HepG2 (cell line): Measurements from ENCODE around the gene PTPN22. TPM values are rescaled to one million over a fixed set of nuclear protein-coding genes. Genes with fewer than 3 reads are reported as not detected.

Experiments
- ATAC-seq: fragments of 200-7000 bp; cut with Tn5 transposase; 3 replicates; pipeline ENCODE4 v1.9.1; 2020; ENCODE audit warnings: mild to moderate bottlenecking, moderate library complexity
- BruUV-seq: library from RNA; stranded (reverse); fragments of 400-500 nt; replicated peaks from 2 replicates; lab custom pipeline; 2021; lab: Mats Ljungman, UMichigan
- CTCF ChIA-PET: fragments of 300-600 bp; formaldehyde crosslinking; extraction: SDS; loops from one replicate; lab custom pipeline; 2021; ENCODE audit warnings: low total read pairs, inconsistent platforms, low intra/inter-chr PET ratio; lab: Yijun Ruan, JAX
- POLR2A ChIA-PET: fragments of 350-600 bp; sonication (Branson Sonifier 250); formaldehyde crosslinking; loops from one replicate; lab custom pipeline; 2020; ENCODE audit warnings: antibody characterized with exemption, inconsistent platforms; lab: Yijun Ruan, JAX
- DNase-seq: peaks from one replicate; pipeline ENCODE4 v3.0.0-alpha.2; 2015; ENCODE audit warnings: low spot score
- FAIRE-seq: peaks from 3 replicates; lab custom pipeline; 2011; peaks lifted over from hg19 to GRCh38; lab: Jason Lieb, UNC
- H2AFZ ChIP-seq: one replicate; pipeline ENCODE4 v1.6.1; 2011; ENCODE audit warnings: low read length, inconsistent platforms
- H3K27ac ChIP-seq: fragments of 300-600 bp; 3 replicates; pipeline ENCODE4 v1.8.0; 2011; ENCODE audit warnings: mixed run types, mild to moderate bottlenecking, mixed read lengths, low read length, inconsistent platforms; ENCODE audit not compliant: insufficient read depth; ENCODE audit errors: extremely low read length
- H3K27me3 ChIP-seq, 2 experiments: fragments of 200-600 bp in 1 of 2; 2 replicates in 1 of 2; 3 replicates in 1 of 2; pipeline versions ENCODE4 v1.6.0 to v1.8.0; 2011; ENCODE audit warnings: low read length in 2 of 2, mild to moderate bottlenecking in 2 of 2, moderate library complexity in 2 of 2, inconsistent platforms in 1 of 2; ENCODE audit not compliant: insufficient read depth in 2 of 2, control insufficient read depth in 1 of 2
- H3K36me3 ChIP-seq, 2 experiments: fragments of 200-600 bp in 1 of 2; replicated peaks in 1 of 2; 2 replicates in 1 of 2; 3 replicates in 1 of 2; pipeline versions ENCODE4 v1.5.1 to v1.8.0; 2011; ENCODE audit warnings: low read length in 2 of 2, inconsistent platforms in 1 of 2; ENCODE audit not compliant: insufficient read depth in 2 of 2, control insufficient read depth in 1 of 2
- H3K4me1 ChIP-seq: 2 replicates; pipeline ENCODE4 v1.5.1; 2012; ENCODE audit warnings: low read length, inconsistent platforms; ENCODE audit not compliant: insufficient read depth
- H3K4me2 ChIP-seq: 2 replicates; pipeline ENCODE4 v1.6.0; 2011; ENCODE audit warnings: low read depth, low read length, inconsistent platforms
- H3K4me3 ChIP-seq, 3 experiments: fragments of 200-600 bp in 1 of 3; sonication (generic), shearing (Covaris generic) in 1 of 3; replicated peaks in 1 of 3; 2 replicates each; pipeline ENCODE4 v1.5.1; 2011 to 2016; ENCODE audit warnings: low read length in 3 of 3, inconsistent platforms in 2 of 3, low read depth in 2 of 3, mild to moderate bottlenecking in 2 of 3, control low read depth in 1 of 3, mixed read lengths in 1 of 3; ENCODE audit not compliant: insufficient read depth in 1 of 3
- H3K79me2 ChIP-seq: one replicate; pipeline ENCODE4 v1.6.1; 2011; ENCODE audit warnings: low read length, inconsistent platforms; ENCODE audit not compliant: insufficient read depth
- H3K9ac ChIP-seq: 2 replicates; pipeline ENCODE4 v1.6.0; 2011; ENCODE audit warnings: mild to moderate bottlenecking, low read depth, low read length, inconsistent platforms; ENCODE audit not compliant: insufficient read depth
- H3K9me3 ChIP-seq: 2 replicates; pipeline ENCODE4 v1.5.1; 2012; ENCODE audit warnings: mild to moderate bottlenecking, low read length
- H4K20me1 ChIP-seq: 2 replicates; pipeline ENCODE4 v1.6.0; 2011; ENCODE audit warnings: inconsistent platforms, mild to moderate bottlenecking, low read length, moderate library complexity; ENCODE audit not compliant: insufficient read depth
- ETV5 ChIP-seq: IDR thresholded peaks from 2 replicates; pipeline ENCODE4 v1.6.1; 2018; ENCODE audit warnings: missing biosample characterization, missing genetic modification reagents, inconsistent platforms, borderline replicate concordance
- MIER3 ChIP-seq: IDR thresholded peaks from 2 replicates; pipeline ENCODE4 v1.6.1; 2016; ENCODE audit warnings: missing compliant biosample characterization, borderline replicate concordance
- NR2C2 ChIP-seq: sonication (generic); formaldehyde crosslinking; IDR thresholded peaks from 2 replicates; pipeline ENCODE4 v1.4.0; 2020; ENCODE audit warnings: missing genetic modification reagents, mild to moderate bottlenecking, moderate library complexity, borderline replicate concordance
- PHF21A ChIP-seq: sonication (generic); formaldehyde crosslinking; IDR thresholded peaks from 2 replicates; pipeline ENCODE4 v1.5.0; 2020; ENCODE audit warnings: mild to moderate bottlenecking, missing genetic modification reagents
- PHF8 ChIP-seq: sonication (generic); formaldehyde crosslinking; IDR thresholded peaks from 2 replicates; pipeline ENCODE4 v1.5.0; 2020; ENCODE audit warnings: missing genetic modification reagents
- ZNF354B ChIP-seq: sonication (generic); formaldehyde crosslinking; IDR thresholded peaks from 2 replicates; pipeline ENCODE4 v1.8.0; 2022; ENCODE audit warnings: mild to moderate bottlenecking, missing genetic modification reagents
- ZNF367 ChIP-seq: sonication (generic); formaldehyde crosslinking; IDR thresholded peaks from 2 replicates; pipeline ENCODE4 v1.4.0; 2020; ENCODE audit warnings: missing genetic modification reagents, borderline replicate concordance
- ZNF569 ChIP-seq: sonication (generic); formaldehyde crosslinking; IDR thresholded peaks from 2 replicates; pipeline ENCODE4 v1.5.0; 2020; ENCODE audit warnings: mild to moderate bottlenecking, missing genetic modification reagents, moderate library complexity, borderline replicate concordance
- ZNF768 ChIP-seq: sonication (generic); formaldehyde crosslinking; IDR thresholded peaks from 2 replicates; pipeline ENCODE4 v1.4.0; 2020; ENCODE audit warnings: missing genetic modification reagents
- ZNF883 ChIP-seq: sonication (generic); formaldehyde crosslinking; IDR thresholded peaks from 2 replicates; pipeline ENCODE4 v1.5.1; 2020; ENCODE audit warnings: mild to moderate bottlenecking, missing genetic modification reagents; ENCODE audit errors: not compliant biosample characterization
- ZSCAN21 ChIP-seq: sonication (generic); formaldehyde crosslinking; IDR thresholded peaks from 2 replicates; pipeline ENCODE4 v1.8.0; 2022; ENCODE audit warnings: mild to moderate bottlenecking, missing genetic modification reagents, moderate library complexity, borderline replicate concordance
- WGBS: methylation state at CpG from one replicate; pipeline ENCODE4 v1.1.6; 2017; ENCODE audit warnings: low lambda C conversion rate; 5-methylcytosine and 5-hydroxymethylcytosine counted together
- in situ Hi-C: cut with HindIII; loops from 2 replicates; pipeline ENCODE4 v1.10.0; 2017; ENCODE audit warnings: low pct_unique_long_range_greater_than_20kb; ENCODE audit not compliant: extremely low pct_ligation_motif_present
- intact Hi-C: fragments of 100-400 bp; cut with micrococcal nuclease; formaldehyde crosslinking; loops from one replicate; pipeline ENCODE4 v1.10.0; 2022; ENCODE audit not compliant: unreplicated experiment
- polyA plus RNA-seq, 8 experiments: library from polyadenylated mRNA; depleted of rRNA in 3 of 8; stranded (reverse) in 7 of 8; unstranded in 1 of 8; fragments of >200 nt; fragmentation: Illumina TruSeq in 4 of 8; extraction: Trizol in 4 of 8; gene quantifications; 2 replicates each; pipeline versions ENCODE4 v1.2.1 to v1.2.3, GENCODE V29; 2011 to 2016; ENCODE audit warnings: low read depth in 4 of 8, missing spikeins in 1 of 8, mixed read lengths in 1 of 8; ENCODE audit not compliant: insufficient read depth in 1 of 8
- total RNA-seq, 5 experiments: library from RNA; depleted of rRNA; stranded (reverse); fragments of >200 nt; fragmentation: Illumina TruSeq; extraction: Trizol; gene quantifications; 2 replicates each; pipeline ENCODE4 v1.2.3, GENCODE V29; 2016; ENCODE audit warnings: low read depth in 1 of 5
- TF ChIP-seq, protein P1 (sequence below): sonication (generic); formaldehyde crosslinking; IDR thresholded peaks from 2 replicates; pipeline ENCODE4 v1.5.0; 2020; ENCODE audit warnings: missing genetic modification reagents
- TF ChIP-seq, protein P2 (sequence below): IDR thresholded peaks from 2 replicates; pipeline ENCODE4 v1.6.1; 2016; ENCODE audit warnings: low read depth, missing genetic modification reagents, missing compliant biosample characterization
- TF ChIP-seq, protein P3 (sequence below): IDR thresholded peaks from 2 replicates; pipeline ENCODE4 v1.4.0; 2020; ENCODE audit warnings: mild to moderate bottlenecking, missing genetic modification reagents

Gene PTPN22
- total and polyA plus RNA-seq, 2 of the 13 experiments (the other 11 are each of a cell fraction or from before 2014, with no cell fraction given): not detected

DNA sequence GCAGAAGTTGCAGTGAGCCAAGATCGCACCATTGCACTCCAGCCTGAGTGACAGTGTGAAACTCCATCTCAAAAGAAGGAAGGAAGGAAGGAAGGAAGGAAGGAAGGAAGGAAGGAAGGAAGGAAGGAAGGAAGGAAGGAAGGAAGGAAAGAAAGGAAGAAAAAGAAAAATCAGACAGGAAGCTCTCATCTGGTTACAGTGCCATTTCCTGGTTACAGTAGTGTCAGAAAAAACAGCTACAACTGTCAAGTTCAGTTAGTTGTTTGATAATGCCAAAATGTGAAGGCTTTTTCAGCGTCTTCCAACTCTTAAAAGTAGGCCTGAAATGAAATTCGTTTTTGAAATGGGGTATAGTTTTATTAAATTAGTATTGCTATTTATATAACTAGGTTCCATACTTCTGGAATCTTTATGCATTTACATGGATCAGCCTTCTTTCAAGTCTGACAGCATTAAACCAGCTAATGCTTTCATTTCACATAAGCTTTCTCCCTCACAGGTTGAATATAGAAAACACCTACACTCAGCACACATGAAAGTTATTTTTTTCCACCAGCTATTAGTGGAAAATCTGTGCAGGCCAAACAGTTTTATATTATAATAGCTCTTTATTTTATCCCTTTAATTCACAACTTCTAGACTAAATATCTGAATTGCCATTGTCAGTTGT, 21.2 kb downstream of the PTPN22 start:
- in situ Hi-C loops (no loop called here), intact Hi-C loops (no loop called here)
- Histone ChIP-seq H3K4me3 (no peak overlapping the region), H4K20me1 (no peaks in the 10 kb centered on the region), H3K9ac (no peak overlapping the region), H3K27ac (no peak overlapping the region), H3K36me3 (no peaks in the 10 kb centered on the region), H3K9me3 (no peaks in the 10 kb centered on the region), H2AFZ (no peak overlapping the region), H3K79me2 (no peaks in the 10 kb centered on the region), H3K4me1 (no peaks in the 10 kb centered on the region), H3K27me3 (no peaks in the 10 kb centered on the region), H3K4me2 (no peak overlapping the region)
- ATAC-seq (no peak), DNase-seq (no peak), FAIRE-seq (no peak)
- CTCF ChIA-PET: no interaction called here
- WGBS: 32% methylated on average over 3 of the region's 3 CpGs
- no TSS peak for BruUV-seq
- POLR2A ChIA-PET: no interaction called here
- TF ChIP-seq, protein P1, sequence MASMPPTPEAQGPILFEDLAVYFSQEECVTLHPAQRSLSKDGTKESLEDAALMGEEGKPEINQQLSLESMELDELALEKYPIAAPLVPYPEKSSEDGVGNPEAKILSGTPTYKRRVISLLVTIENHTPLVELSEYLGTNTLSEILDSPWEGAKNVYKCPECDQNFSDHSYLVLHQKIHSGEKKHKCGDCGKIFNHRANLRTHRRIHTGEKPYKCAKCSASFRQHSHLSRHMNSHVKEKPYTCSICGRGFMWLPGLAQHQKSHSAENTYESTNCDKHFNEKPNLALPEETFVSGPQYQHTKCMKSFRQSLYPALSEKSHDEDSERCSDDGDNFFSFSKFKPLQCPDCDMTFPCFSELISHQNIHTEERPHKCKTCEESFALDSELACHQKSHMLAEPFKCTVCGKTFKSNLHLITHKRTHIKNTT (CRISPR knock-in tag): no peak
- TF ChIP-seq PHF8 (CRISPR knock-in tag): no peak
- TF ChIP-seq, protein P2, sequence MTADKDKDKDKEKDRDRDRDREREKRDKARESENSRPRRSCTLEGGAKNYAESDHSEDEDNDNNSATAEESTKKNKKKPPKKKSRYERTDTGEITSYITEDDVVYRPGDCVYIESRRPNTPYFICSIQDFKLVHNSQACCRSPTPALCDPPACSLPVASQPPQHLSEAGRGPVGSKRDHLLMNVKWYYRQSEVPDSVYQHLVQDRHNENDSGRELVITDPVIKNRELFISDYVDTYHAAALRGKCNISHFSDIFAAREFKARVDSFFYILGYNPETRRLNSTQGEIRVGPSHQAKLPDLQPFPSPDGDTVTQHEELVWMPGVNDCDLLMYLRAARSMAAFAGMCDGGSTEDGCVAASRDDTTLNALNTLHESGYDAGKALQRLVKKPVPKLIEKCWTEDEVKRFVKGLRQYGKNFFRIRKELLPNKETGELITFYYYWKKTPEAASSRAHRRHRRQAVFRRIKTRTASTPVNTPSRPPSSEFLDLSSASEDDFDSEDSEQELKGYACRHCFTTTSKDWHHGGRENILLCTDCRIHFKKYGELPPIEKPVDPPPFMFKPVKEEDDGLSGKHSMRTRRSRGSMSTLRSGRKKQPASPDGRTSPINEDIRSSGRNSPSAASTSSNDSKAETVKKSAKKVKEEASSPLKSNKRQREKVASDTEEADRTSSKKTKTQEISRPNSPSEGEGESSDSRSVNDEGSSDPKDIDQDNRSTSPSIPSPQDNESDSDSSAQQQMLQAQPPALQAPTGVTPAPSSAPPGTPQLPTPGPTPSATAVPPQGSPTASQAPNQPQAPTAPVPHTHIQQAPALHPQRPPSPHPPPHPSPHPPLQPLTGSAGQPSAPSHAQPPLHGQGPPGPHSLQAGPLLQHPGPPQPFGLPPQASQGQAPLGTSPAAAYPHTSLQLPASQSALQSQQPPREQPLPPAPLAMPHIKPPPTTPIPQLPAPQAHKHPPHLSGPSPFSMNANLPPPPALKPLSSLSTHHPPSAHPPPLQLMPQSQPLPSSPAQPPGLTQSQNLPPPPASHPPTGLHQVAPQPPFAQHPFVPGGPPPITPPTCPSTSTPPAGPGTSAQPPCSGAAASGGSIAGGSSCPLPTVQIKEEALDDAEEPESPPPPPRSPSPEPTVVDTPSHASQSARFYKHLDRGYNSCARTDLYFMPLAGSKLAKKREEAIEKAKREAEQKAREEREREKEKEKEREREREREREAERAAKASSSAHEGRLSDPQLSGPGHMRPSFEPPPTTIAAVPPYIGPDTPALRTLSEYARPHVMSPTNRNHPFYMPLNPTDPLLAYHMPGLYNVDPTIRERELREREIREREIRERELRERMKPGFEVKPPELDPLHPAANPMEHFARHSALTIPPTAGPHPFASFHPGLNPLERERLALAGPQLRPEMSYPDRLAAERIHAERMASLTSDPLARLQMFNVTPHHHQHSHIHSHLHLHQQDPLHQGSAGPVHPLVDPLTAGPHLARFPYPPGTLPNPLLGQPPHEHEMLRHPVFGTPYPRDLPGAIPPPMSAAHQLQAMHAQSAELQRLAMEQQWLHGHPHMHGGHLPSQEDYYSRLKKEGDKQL (CRISPR knock-in tag): no peak
- no peak for TF ChIP-seq ZNF367
- TF ChIP-seq ZNF569: no peak
- no peak for TF ChIP-seq ETV5 (CRISPR knock-in tag)
- TF ChIP-seq, protein P3, sequence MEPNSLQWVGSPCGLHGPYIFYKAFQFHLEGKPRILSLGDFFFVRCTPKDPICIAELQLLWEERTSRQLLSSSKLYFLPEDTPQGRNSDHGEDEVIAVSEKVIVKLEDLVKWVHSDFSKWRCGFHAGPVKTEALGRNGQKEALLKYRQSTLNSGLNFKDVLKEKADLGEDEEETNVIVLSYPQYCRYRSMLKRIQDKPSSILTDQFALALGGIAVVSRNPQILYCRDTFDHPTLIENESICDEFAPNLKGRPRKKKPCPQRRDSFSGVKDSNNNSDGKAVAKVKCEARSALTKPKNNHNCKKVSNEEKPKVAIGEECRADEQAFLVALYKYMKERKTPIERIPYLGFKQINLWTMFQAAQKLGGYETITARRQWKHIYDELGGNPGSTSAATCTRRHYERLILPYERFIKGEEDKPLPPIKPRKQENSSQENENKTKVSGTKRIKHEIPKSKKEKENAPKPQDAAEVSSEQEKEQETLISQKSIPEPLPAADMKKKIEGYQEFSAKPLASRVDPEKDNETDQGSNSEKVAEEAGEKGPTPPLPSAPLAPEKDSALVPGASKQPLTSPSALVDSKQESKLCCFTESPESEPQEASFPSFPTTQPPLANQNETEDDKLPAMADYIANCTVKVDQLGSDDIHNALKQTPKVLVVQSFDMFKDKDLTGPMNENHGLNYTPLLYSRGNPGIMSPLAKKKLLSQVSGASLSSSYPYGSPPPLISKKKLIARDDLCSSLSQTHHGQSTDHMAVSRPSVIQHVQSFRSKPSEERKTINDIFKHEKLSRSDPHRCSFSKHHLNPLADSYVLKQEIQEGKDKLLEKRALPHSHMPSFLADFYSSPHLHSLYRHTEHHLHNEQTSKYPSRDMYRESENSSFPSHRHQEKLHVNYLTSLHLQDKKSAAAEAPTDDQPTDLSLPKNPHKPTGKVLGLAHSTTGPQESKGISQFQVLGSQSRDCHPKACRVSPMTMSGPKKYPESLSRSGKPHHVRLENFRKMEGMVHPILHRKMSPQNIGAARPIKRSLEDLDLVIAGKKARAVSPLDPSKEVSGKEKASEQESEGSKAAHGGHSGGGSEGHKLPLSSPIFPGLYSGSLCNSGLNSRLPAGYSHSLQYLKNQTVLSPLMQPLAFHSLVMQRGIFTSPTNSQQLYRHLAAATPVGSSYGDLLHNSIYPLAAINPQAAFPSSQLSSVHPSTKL (CRISPR knock-in tag): no peak
- no peak for TF ChIP-seq NR2C2 (CRISPR knock-in tag)
- TF ChIP-seq ZNF883 (CRISPR knock-in tag): no peak
- no peak for TF ChIP-seq ZNF768
- TF ChIP-seq ZSCAN21 (CRISPR knock-in tag): no peak
- no peak for TF ChIP-seq MIER3
- TF ChIP-seq PHF21A (CRISPR knock-in tag): no peak
- no peak for TF ChIP-seq ZNF354B
